Muscle layer of duodenum (tissue), 2 donors: ENCODE measurements around the gene ROBO2.

Experiments
- H3K27ac ChIP-seq: one replicate; pipeline ENCODE4 v1.7.0; 2013; ENCODE audit warnings: mild to moderate bottlenecking, low read length
- H3K27me3 ChIP-seq: one replicate; pipeline ENCODE4 v1.7.0; 2013; ENCODE audit warnings: low read depth, mild to moderate bottlenecking, control low read depth, low read length
- H3K36me3 ChIP-seq, 2 donors: one replicate each; pipeline ENCODE4 v1.7.0; 2013; ENCODE audit warnings: low read length in 2 of 2, control low read depth in 1 of 2, mild to moderate bottlenecking in 1 of 2; ENCODE audit not compliant: insufficient read depth in 2 of 2, control insufficient read depth in 1 of 2
- H3K4me1 ChIP-seq, 2 donors: one replicate each; pipeline ENCODE4 v1.7.0; 2013; ENCODE audit warnings: low read length in 2 of 2, mild to moderate bottlenecking in 2 of 2, control low read depth in 1 of 2, moderate library complexity in 1 of 2; ENCODE audit not compliant: insufficient read depth in 2 of 2, control insufficient read depth in 1 of 2
- H3K4me3 ChIP-seq, 2 donors: one replicate each; pipeline ENCODE4 v1.7.0; 2013; ENCODE audit warnings: low read length in 2 of 2, low read depth in 1 of 2, mild to moderate bottlenecking in 1 of 2
- H3K9me3 ChIP-seq, 2 donors: one replicate each; pipeline ENCODE4 v1.7.0; 2013; ENCODE audit warnings: low read length in 2 of 2, control low read depth in 1 of 2, mild to moderate bottlenecking in 1 of 2; ENCODE audit not compliant: control insufficient read depth in 1 of 2
- donor health status: healthy.

The ROBO2 gene

DNA sequence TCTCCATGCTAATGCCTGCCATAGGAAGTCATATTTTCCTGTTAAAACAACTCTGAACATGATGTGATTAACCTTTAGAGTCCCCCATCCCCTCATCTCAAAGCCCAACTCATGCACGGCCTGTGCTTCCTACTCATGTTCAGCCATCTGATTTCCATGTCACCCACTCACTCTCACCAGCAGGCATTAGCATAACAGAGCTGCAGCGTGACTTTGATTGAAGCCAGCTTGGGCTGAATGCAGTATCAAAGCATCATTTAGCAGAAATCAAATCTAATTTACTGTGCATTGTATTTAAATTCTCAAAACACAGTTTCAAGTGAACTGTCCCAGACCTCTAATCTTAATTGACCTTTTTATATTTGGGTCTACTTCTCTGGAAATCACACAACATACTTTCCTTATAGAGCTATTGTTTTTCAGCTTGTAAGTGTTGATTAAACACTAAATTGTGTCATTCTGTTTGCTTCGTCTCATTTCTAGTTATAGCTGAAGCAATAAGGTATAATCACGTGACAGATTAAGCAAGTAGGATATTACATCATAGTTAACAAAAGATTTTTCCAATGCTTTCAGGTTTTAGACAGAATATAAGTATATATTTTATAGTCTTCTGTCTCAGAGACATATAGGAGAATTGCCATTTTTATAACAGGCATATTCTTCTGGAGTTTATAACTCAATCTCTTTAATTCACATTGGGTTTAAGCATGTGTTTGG lies 501.5 kb downstream of the ROBO2 start:
- Histone ChIP-seq H3K36me3 (no peaks in the 10 kb centered on the region), H3K27me3 (no peaks in the 10 kb centered on the region), H3K27ac (no peak overlapping the region), H3K4me3 (no peak overlapping the region), H3K4me1 (no peaks in the 10 kb centered on the region), H3K9me3 (no peaks in the 10 kb centered on the region)

DNA sequence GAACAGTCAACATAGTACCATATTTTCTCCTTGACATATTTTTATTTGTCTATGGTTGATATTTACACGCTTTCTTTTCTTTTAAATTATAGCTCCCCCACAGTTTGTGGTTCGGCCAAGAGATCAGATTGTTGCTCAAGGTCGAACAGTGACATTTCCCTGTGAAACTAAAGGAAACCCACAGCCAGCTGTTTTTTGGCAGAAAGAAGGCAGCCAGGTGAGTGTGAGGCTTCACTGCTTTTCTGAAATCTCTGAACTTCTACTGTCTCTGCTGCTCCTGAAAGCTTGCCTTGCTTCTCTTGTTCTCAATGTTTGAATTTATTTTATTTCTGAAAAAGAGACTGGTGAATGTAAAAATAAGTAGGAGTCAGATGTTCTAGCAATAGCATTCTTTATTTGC lies 506.3 kb downstream of the ROBO2 start:
- H3K4me3 ChIP-seq, result no peak overlapping the region
- H3K4me1 ChIP-seq, result no peaks in the 10 kb centered on the region
- no peaks in the 10 kb centered on the region for H3K9me3 ChIP-seq
- no peaks in the 10 kb centered on the region for H3K27me3 ChIP-seq
- H3K36me3 ChIP-seq, result no peaks in the 10 kb centered on the region
- H3K27ac ChIP-seq, result no peak overlapping the region

DNA sequence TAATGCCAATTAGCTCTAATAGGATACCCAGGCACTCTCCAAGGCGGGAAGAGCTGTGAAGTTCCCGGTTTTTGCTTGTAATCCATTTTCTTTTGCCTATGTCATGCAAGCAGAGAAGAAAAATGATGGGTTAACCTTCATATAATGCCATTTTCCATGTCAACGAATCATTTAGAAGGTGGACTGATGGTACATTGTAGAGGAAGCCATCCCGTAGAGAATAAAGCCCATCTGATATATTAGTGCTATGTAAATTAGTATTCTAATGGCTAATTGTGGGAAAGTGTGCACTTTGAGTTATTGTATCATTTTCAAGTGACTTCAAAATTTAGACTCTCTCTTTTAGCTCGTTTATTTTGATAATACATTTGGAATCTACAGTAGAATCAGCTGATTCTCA lies 509.1 kb downstream of the ROBO2 start:
- Histone ChIP-seq H3K36me3 (no peaks in the 10 kb centered on the region), H3K27me3 (no peaks in the 10 kb centered on the region), H3K27ac (no peak overlapping the region), H3K4me1 (no peaks in the 10 kb centered on the region), H3K9me3 (no peaks in the 10 kb centered on the region), H3K4me3 (no peak overlapping the region)

DNA sequence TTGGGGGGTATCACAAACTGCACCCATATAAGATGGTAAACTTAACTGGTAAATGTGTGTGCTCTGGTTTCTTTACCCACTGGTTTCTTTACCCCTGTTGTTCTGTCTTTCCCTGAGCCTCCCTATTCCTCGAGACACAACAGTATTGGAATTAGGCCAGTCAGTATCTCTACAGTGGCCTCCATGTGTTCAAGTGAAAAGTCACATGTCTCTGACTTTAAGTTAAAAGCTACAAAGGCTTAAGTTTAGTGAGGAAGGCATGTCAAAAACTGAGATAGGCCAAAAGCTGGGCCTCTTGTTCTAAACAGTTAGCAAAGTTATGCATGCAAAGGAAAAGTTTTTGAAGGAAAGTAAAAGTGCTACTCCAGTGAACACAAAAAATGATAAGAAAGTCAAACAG lies 513.3 kb downstream of the ROBO2 start:
- Histone ChIP-seq H3K4me1 (no peaks in the 10 kb centered on the region), H3K36me3 (no peaks in the 10 kb centered on the region), H3K9me3 (no peaks in the 10 kb centered on the region), H3K27ac (no peak overlapping the region), H3K27me3 (no peaks in the 10 kb centered on the region), H3K4me3 (no peak overlapping the region)

DNA sequence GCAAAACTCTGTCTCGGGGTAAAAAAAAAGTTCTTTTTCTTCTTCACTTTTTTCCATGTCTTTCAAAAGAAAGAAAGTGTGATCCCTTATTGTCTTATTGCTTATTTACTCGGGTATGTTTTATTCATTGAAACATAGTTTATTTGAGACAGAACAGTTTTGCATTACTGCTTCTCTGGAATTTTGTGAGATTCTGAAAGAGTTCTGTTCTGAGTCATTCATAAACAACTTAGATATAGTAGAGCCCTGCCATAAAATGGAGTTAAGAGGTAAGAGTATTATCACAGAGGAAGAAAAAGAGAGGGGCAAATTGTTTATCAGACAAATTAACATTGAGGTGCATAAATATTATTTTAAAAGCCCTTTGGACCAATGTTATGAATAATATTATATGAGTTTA lies 522.2 kb downstream of the ROBO2 start:
- Histone ChIP-seq H3K27ac (no peak overlapping the region), H3K4me1 (no peaks in the 10 kb centered on the region), H3K9me3 (no peaks in the 10 kb centered on the region), H3K36me3 (no peaks in the 10 kb centered on the region), H3K27me3 (no peaks in the 10 kb centered on the region), H3K4me3 (no peak overlapping the region)

DNA sequence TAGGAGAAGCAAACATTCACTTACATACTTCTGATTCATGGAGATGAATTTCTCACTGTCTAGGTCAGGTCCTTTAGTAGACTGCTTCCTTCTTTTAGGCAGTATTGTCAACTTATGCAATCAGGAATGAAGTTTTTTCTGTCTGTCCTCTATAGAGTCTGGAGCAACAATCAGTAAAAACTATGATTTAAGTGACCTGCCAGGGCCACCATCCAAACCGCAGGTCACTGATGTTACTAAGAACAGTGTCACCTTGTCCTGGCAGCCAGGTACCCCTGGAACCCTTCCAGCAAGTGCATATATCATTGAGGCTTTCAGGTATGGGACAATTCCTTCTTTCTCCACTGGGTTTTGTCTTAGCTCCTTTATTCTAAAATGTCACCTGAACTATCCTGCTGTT lies 523.1 kb downstream of the ROBO2 start:
- H3K4me3 ChIP-seq, result no peak overlapping the region
- H3K36me3 ChIP-seq, result no peaks in the 10 kb centered on the region
- no peaks in the 10 kb centered on the region for H3K4me1 ChIP-seq
- H3K27ac ChIP-seq, result no peak overlapping the region
- H3K9me3 ChIP-seq, result no peaks in the 10 kb centered on the region
- no peaks in the 10 kb centered on the region for H3K27me3 ChIP-seq

DNA sequence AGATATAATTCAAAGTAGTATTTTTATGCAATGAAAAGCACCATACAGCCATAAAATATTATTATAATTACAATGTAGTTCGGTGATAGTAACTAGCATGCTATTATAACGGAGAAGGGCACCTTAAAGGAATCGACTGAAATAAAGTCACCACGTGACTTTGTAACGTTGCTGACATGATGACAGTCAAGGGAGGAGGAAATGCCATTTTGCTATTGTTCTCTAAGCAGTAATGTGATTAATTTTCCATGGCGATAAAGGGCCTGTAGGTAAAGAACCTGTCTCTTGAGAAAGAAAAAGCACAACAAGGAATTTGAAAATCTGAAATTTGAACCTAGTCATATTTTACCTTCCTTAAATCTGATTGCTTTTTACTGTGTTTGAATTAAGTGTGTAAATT lies 526.2 kb downstream of the ROBO2 start:
- no peaks in the 10 kb centered on the region for H3K4me1 ChIP-seq
- H3K9me3 ChIP-seq, result no peaks in the 10 kb centered on the region
- no peaks in the 10 kb centered on the region for H3K36me3 ChIP-seq
- H3K27me3 ChIP-seq, result no peaks in the 10 kb centered on the region
- H3K27ac ChIP-seq, result no peak overlapping the region
- no peak overlapping the region for H3K4me3 ChIP-seq

DNA sequence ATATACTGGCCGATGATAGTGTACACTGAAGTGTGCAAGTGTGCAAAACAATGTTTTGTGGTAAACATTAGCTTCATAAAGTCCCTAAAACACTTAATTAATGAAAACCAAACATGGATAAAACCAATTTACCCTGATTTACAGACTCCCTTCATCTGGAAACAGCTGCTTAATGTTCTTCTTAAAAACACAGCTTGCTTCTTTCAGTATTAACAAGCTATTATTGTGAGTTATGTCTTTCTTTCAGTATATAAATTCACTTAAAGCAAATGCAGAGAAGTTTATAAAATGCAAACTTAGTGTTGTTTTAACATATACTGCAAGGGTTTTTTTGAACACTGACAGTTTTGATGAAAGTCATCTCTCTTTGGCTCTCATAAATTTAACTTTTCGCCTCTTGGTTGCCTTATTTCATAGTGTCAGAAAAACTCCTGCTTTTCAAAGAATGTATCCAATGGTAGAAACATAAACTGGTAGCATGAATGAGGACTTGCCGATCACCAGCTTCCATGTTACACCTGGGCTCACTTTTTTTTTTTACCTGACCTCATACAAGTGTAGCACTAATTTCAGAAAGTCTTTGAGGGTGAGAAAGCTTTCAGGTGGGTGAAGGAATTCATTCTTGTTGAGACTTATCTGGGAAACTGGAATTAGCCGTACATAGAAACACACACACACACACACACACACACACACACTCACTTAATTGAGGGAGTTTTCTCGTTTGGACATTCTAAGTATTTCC lies 532.2 kb downstream of the ROBO2 start:
- no peaks in the 10 kb centered on the region for H3K27me3 ChIP-seq
- H3K4me3 ChIP-seq, result no peak overlapping the region
- H3K36me3 ChIP-seq, result no peaks in the 10 kb centered on the region
- H3K27ac ChIP-seq, result no peak overlapping the region
- no peaks in the 10 kb centered on the region for H3K9me3 ChIP-seq
- no peaks in the 10 kb centered on the region for H3K4me1 ChIP-seq

DNA sequence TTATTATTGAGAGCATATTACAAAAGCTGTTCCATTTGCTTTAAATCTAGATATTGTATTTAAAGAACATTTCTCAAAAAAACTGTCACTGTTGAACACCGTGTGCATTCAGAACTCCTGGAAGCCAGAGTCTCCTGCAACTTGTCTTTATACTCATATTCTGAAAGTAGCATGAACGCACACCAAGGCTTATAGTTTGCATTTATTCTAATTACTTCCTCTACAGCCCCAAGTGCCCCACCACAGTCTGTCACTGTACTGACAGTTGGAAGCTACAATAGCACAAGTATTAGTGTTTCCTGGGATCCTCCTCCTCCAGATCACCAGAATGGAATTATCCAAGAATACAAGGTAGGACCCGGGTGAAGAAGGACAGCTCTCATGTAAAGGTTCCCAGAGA lies 537.4 kb downstream of the ROBO2 start:
- no peaks in the 10 kb centered on the region for H3K9me3 ChIP-seq
- H3K27me3 ChIP-seq, result no peaks in the 10 kb centered on the region
- H3K36me3 ChIP-seq, result no peaks in the 10 kb centered on the region
- H3K4me1 ChIP-seq, result no peaks in the 10 kb centered on the region
- no peak overlapping the region for H3K4me3 ChIP-seq
- H3K27ac ChIP-seq, result no peak overlapping the region

DNA sequence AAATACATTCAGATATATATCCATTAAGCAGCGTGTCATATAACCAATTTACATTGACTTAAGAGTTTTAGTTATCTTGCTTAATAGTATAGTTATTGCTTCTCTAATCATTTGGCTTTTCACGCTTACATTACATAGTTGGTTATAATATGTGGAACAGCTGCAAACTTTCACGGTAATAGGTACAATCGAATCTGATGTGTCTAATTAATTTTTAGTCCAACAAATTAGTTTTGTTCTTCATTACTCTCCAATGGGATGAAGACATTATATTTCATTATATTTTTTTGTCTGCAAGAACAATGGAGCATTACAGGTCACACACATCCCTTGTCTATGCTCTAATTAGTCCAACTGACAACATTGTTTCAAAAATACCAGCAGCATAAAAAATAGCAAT lies 546.3 kb downstream of the ROBO2 start:
- Histone ChIP-seq H3K9me3 (peaks cover 0 to 3% of the 10 kb centered on the region in 2 donors), H3K4me3 (no peak overlapping the region), H3K36me3 (no peaks in the 10 kb centered on the region), H3K4me1 (no peaks in the 10 kb centered on the region), H3K27ac (no peak overlapping the region), H3K27me3 (no peaks in the 10 kb centered on the region)

DNA sequence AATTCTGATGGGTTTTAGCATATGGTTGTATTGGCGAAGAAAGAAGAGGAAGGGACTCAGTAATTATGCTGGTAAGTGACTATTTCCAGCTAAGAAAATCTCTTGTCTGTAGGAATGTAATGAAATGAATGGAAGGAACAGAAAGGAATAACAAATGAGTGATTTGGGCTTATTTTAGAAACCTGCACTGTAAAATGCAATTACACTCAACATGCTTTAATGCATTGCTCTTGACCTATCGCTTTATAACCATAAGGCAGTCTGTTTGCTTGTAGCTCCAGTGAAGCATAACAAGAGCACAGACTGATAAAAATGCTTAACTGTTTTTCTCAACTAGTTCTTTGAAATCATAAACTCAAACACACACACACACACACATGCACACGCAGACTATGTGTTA lies 549.0 kb downstream of the ROBO2 start:
- no peaks in the 10 kb centered on the region for H3K4me1 ChIP-seq

DNA sequence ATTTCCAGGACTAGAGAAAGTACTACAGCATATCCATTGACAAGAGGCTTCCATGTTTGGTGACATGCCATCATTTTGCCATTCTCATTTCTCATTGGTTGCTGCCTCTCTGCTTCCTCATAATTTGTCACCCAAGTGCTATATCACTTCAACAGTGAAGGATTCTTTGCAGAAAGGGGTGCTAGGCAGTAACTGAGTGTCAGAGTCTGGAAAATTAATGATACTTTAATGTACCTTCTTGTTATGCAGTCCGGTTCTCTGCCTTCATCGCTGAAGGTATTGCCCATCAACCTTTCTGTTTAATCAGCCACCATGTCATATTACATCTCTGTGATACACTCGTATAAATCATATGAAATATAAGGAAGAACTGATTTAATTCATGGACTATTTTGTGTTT lies 550.3 kb downstream of the ROBO2 start:
- H3K4me1 ChIP-seq, result no peaks in the 10 kb centered on the region
- H3K27me3 ChIP-seq, result no peaks in the 10 kb centered on the region
- H3K9me3 ChIP-seq, result peaks cover 0 to 3% of the 10 kb centered on the region in 2 donors
- no peak overlapping the region for H3K4me3 ChIP-seq
- H3K36me3 ChIP-seq, result no peaks in the 10 kb centered on the region
- no peak overlapping the region for H3K27ac ChIP-seq

More for the DNA sequence above, 549.0 kb downstream of the ROBO2 start:
- Histone ChIP-seq H3K27ac (no peak overlapping the region), H3K27me3 (no peaks in the 10 kb centered on the region), H3K36me3 (no peaks in the 10 kb centered on the region), H3K9me3 (peaks cover 0 to 3% of the 10 kb centered on the region in 2 donors), H3K4me3 (no peak overlapping the region)
